NCI-H1930 (cell line): ENCODE data around the gene C20orf204.

Source experiments
- DNase-seq, 2 experiments: peaks; one replicate each; lab custom pipeline; 2025; lab: John Stamatoyannopoulos, UW

The C20orf204 gene

GRCh38 chr20:64056889-64057627, 21.1 kb downstream of the C20orf204 start:
- DNase-seq, result no peak

GRCh38 chr20:64057628-64058498, 21.9 kb downstream of the C20orf204 start:
- DNase-seq, result peak; percentile 53 to 60

GRCh38 chr20:64058536-64058935, 22.6 kb downstream of the C20orf204 start:
- DNase-seq, result no peak

GRCh38 chr20:64062276-64062595, 26.3 kb downstream of the C20orf204 start:
- no peak for DNase-seq

- peak; percentile 94 to 98 for DNase-seq
Observed at GRCh38 chr20:64062596-64063388, 26.8 kb downstream of the C20orf204 start, which contains the start of gene TCEA2. Gene TCEA2, plus strand, starts transcription at chr20:64063198. Its CDS starts 115 bp downstream, at chr20:64063313.

GRCh38 chr20:64063389-64064144, 27.6 kb downstream of the C20orf204 start:
- DNase-seq, result no peak

- DNase-seq, result no peak
Observed at GRCh38 chr20:64064145-64064698, 28.2 kb downstream of the C20orf204 start.

- DNase-seq, result no peak
Observed at GRCh38 chr20:64065062-64065973, 29.3 kb downstream of the C20orf204 start.

GRCh38 chr20:64065974-64066343, 30.0 kb downstream of the C20orf204 start:
- no peak for DNase-seq

- DNase-seq, result no peak
Observed at GRCh38 chr20:64067005-64067632, 31.1 kb downstream of the C20orf204 start.

- no peak for DNase-seq
Observed at GRCh38 chr20:64067733-64068307, 31.8 kb downstream of the C20orf204 start.

GRCh38 chr20:64068386-64069208, 32.6 kb downstream of the C20orf204 start:
- DNase-seq, result no peak

- DNase-seq, result no peak
Observed at GRCh38 chr20:64069209-64069613, 33.2 kb downstream of the C20orf204 start.

GRCh38 chr20:64069614-64070243, 33.7 kb downstream of the C20orf204 start:
- no peak for DNase-seq

GRCh38 chr20:64070244-64070993, 34.4 kb downstream of the C20orf204 start:
- DNase-seq, result no peak

- DNase-seq, result no peak
Observed at GRCh38 chr20:64071341-64072332, 35.7 kb downstream of the C20orf204 start.
